K562 (cell line): ENCODE measurements around the gene SETD1B. TPM values are rescaled to one million over a fixed set of nuclear protein-coding genes. Genes with fewer than 3 reads are reported as not detected.

ENCODE experiments used
- FOXJ3 ChIP-seq: sonication (generic); formaldehyde crosslinking; IDR thresholded peaks from 2 replicates; pipeline ENCODE4 v1.4.0; 2020; ENCODE audit warnings: mild to moderate bottlenecking, missing genetic modification reagents
- HDAC2 ChIP-seq: fragments of 450-650 bp; IDR thresholded peaks from 2 replicates; pipeline ENCODE4 v1.6.1; 2016; ENCODE audit warnings: mild to moderate bottlenecking
- HNRNPH1 ChIP-seq: fragments of 200-400 bp; formaldehyde crosslinking; optimal IDR thresholded peaks from 2 replicates; pipeline ENCODE3; 2017; ENCODE audit warnings: low read depth, mild to moderate bottlenecking, low read length, moderate library complexity
- SMAD3 ChIP-seq: fragments of 450-650 bp; formaldehyde crosslinking; conservative IDR thresholded peaks from 2 replicates; pipeline ENCODE4 v1.4.0; 2020; ENCODE audit warnings: mild to moderate bottlenecking
- SP1 ChIP-seq: sonication (generic); formaldehyde crosslinking; IDR thresholded peaks from 2 replicates; pipeline ENCODE4 v1.8.1; 2022; ENCODE audit warnings: mild to moderate bottlenecking, missing genetic modification reagents
- ZBTB7A ChIP-seq: IDR thresholded peaks from 2 replicates; pipeline ENCODE4 v1.6.1; 2011; ENCODE audit warnings: low read depth, mild to moderate bottlenecking, low read length, moderate library complexity, borderline replicate concordance; ENCODE audit not compliant: control insufficient read depth
- polyA plus RNA-seq, 8 experiments: library from polyadenylated mRNA; depleted of rRNA in 4 of 8; stranded (reverse) in 5 of 8; unstranded in 3 of 8; fragments of >200 nt; fragmentation: Nextera tagmentation in 2 of 8; fragmentation: Illumina TruSeq in 1 of 8; extraction: Ambion mirVana in 2 of 8; extraction: Trizol in 1 of 8; gene quantifications; 2 replicates each; pipeline versions ENCODE4 v1.2.1 to v1.2.3, GENCODE V29; 2011 to 2014; ENCODE audit warnings: inconsistent platforms in 1 of 8, missing spikeins in 1 of 8
- total RNA-seq, 7 experiments: library from RNA; depleted of rRNA in 6 of 7; stranded (reverse); fragments of >200 nt in 6 of 7; fragmentation: Illumina TruSeq in 2 of 7; extraction: Trizol in 2 of 7; gene quantifications; 2 replicates each; pipeline versions ENCODE4 v1.2.1 to v1.2.3, GENCODE V29; 2011 to 2021; ENCODE audit warnings: low replicate concordance in 1 of 7
- TF ChIP-seq, protein P1 (sequence below): fragments of 450-650 bp; IDR thresholded peaks from 2 replicates; pipeline ENCODE4 v1.6.1; 2018; ENCODE audit not compliant: partially characterized antibody
- TF ChIP-seq, protein P2 (sequence below): sonication (generic); IDR thresholded peaks from 2 replicates; pipeline ENCODE4 v1.6.1; 2016
- TF ChIP-seq, protein P3 (sequence below): fragments of 450-650 bp; IDR thresholded peaks from 2 replicates; pipeline ENCODE4 v1.6.1; 2016; ENCODE audit warnings: missing biosample characterization, missing genetic modification characterization
- TF ChIP-seq, protein P4 (sequence below): fragments of 200-800 bp; sonication (Bioruptor generic); IDR thresholded peaks from 2 replicates; pipeline ENCODE4 v1.6.1; 2017; ENCODE audit warnings: missing genetic modification characterization, missing compliant biosample characterization
- TF ChIP-seq, protein P5 (sequence below): fragments of 250-450 bp; sonication (Bioruptor Pico); IDR thresholded peaks from 2 replicates; pipeline ENCODE4 v1.4.0; 2020; ENCODE audit warnings: mild to moderate bottlenecking, moderate library complexity
- TF ChIP-seq, protein P6 (sequence below): fragments of 450-650 bp; formaldehyde crosslinking; IDR thresholded peaks from 2 replicates; pipeline ENCODE4 v1.4.0; 2022; ENCODE audit warnings: missing genetic modification characterization

SETD1B gene
- total and polyA plus RNA-seq, 9 of the 15 experiments (the other 6 are each of a cell fraction or from before 2014, with no cell fraction given), result 0.48 to 26.6 (median 2.3) TPM

DNA sequence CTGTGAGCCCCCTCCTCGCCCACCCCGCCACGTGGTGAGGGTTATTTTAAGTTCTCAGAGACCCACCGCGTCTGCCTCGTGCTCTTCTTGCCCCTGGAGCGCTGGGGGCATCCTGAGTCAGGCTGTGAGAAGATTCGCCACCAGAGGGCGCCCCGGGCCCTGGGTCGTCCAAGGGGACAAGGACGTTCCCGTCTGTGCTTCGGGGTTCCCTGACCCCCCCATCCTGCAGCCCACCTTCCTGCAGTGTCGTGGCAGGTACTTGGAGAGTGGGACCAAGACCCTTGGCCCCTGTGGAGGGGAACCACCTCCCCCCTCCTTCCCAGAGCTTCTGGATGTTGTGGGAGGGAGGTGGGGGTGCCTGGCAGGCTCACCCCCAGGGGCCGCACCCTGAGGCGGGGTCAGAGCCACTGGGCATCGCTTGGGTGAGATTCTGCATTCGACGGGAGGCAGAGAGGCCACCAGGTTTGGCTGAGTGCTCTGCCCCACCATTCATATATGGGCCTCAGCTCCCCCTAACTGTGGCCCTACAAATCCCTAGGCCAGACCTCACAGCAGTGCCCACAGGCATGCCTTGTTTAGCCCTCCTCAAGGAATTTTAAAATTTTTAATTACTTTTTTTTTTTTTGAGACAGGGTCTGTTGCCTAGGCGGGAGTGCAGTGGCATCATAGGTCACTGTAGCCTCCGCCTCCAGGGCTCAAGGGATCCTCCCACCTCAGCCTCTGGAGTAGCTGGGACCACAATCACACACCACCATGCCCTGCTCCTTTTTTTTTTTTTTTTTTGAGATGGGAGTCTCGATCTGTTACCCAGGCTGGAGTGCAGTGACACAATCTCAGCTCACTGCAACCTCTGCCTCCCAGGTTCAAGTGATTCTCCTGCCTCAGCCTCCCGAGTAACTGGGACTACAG, 27.4 kb upstream of the SETD1B start (continued):
- TF ChIP-seq, protein P1, sequence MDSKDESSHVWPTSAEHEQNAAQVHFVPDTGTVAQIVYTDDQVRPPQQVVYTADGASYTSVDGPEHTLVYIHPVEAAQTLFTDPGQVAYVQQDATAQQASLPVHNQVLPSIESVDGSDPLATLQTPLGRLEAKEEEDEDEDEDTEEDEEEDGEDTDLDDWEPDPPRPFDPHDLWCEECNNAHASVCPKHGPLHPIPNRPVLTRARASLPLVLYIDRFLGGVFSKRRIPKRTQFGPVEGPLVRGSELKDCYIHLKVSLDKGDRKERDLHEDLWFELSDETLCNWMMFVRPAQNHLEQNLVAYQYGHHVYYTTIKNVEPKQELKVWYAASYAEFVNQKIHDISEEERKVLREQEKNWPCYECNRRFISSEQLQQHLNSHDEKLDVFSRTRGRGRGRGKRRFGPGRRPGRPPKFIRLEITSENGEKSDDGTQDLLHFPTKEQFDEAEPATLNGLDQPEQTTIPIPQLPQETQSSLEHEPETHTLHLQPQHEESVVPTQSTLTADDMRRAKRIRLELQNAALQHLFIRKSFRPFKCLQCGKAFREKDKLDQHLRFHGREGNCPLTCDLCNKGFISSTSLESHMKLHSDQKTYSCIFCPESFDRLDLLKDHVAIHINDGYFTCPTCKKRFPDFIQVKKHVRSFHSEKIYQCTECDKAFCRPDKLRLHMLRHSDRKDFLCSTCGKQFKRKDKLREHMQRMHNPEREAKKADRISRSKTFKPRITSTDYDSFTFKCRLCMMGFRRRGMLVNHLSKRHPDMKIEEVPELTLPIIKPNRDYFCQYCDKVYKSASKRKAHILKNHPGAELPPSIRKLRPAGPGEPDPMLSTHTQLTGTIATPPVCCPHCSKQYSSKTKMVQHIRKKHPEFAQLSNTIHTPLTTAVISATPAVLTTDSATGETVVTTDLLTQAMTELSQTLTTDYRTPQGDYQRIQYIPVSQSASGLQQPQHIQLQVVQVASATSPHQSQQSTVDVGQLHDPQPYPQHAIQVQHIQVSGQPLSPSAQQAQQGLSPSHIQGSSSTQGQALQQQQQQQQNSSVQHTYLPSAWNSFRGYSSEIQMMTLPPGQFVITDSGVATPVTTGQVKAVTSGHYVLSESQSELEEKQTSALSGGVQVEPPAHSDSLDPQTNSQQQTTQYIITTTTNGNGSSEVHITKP, result no peak
- TF ChIP-seq, protein P2, sequence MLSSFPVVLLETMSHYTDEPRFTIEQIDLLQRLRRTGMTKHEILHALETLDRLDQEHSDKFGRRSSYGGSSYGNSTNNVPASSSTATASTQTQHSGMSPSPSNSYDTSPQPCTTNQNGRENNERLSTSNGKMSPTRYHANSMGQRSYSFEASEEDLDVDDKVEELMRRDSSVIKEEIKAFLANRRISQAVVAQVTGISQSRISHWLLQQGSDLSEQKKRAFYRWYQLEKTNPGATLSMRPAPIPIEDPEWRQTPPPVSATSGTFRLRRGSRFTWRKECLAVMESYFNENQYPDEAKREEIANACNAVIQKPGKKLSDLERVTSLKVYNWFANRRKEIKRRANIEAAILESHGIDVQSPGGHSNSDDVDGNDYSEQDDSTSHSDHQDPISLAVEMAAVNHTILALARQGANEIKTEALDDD, result no peak
- TF ChIP-seq SP1 (CRISPR knock-in tag) (peak; percentile 56; the same call in 1 of the 2 replicates), SMAD3 (CRISPR knock-in tag) (no peak), HNRNPH1 (no peak), ZBTB7A (peak; percentile 70; the same call in 1 of the 2 replicates), HDAC2 (peak; percentile 38; the same call in 1 of the 2 replicates), FOXJ3 (CRISPR knock-in tag) (no peak)
- TF ChIP-seq, protein P3, sequence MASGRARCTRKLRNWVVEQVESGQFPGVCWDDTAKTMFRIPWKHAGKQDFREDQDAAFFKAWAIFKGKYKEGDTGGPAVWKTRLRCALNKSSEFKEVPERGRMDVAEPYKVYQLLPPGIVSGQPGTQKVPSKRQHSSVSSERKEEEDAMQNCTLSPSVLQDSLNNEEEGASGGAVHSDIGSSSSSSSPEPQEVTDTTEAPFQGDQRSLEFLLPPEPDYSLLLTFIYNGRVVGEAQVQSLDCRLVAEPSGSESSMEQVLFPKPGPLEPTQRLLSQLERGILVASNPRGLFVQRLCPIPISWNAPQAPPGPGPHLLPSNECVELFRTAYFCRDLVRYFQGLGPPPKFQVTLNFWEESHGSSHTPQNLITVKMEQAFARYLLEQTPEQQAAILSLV (tag), result no peak
- TF ChIP-seq, protein P4, sequence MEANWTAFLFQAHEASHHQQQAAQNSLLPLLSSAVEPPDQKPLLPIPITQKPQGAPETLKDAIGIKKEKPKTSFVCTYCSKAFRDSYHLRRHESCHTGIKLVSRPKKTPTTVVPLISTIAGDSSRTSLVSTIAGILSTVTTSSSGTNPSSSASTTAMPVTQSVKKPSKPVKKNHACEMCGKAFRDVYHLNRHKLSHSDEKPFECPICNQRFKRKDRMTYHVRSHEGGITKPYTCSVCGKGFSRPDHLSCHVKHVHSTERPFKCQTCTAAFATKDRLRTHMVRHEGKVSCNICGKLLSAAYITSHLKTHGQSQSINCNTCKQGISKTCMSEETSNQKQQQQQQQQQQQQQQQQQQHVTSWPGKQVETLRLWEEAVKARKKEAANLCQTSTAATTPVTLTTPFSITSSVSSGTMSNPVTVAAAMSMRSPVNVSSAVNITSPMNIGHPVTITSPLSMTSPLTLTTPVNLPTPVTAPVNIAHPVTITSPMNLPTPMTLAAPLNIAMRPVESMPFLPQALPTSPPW, result peak; percentile 54
- TF ChIP-seq, protein P5, sequence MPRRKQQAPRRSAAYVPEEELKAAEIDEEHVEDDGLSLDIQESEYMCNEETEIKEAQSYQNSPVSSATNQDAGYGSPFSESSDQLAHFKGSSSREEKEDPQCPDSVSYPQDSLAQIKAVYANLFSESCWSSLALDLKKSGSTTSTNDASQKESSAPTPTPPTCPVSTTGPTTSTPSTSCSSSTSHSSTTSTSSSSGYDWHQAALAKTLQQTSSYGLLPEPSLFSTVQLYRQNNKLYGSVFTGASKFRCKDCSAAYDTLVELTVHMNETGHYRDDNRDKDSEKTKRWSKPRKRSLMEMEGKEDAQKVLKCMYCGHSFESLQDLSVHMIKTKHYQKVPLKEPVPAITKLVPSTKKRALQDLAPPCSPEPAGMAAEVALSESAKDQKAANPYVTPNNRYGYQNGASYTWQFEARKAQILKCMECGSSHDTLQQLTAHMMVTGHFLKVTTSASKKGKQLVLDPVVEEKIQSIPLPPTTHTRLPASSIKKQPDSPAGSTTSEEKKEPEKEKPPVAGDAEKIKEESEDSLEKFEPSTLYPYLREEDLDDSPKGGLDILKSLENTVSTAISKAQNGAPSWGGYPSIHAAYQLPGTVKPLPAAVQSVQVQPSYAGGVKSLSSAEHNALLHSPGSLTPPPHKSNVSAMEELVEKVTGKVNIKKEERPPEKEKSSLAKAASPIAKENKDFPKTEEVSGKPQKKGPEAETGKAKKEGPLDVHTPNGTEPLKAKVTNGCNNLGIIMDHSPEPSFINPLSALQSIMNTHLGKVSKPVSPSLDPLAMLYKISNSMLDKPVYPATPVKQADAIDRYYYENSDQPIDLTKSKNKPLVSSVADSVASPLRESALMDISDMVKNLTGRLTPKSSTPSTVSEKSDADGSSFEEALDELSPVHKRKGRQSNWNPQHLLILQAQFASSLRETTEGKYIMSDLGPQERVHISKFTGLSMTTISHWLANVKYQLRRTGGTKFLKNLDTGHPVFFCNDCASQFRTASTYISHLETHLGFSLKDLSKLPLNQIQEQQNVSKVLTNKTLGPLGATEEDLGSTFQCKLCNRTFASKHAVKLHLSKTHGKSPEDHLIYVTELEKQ (CRISPR knock-in tag), result no peak
- TF ChIP-seq, protein P6, sequence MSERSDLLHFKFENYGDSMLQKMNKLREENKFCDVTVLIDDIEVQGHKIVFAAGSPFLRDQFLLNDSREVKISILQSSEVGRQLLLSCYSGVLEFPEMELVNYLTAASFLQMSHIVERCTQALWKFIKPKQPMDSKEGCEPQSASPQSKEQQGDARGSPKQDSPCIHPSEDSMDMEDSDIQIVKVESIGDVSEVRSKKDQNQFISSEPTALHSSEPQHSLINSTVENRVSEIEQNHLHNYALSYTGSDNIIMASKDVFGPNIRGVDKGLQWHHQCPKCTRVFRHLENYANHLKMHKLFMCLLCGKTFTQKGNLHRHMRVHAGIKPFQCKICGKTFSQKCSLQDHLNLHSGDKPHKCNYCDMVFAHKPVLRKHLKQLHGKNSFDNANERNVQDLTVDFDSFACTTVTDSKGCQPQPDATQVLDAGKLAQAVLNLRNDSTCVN (CRISPR knock-in tag), result no peak
